H9 (cell line): Measurements from ENCODE around the gene PEDS1. TPM values are rescaled to one million over a fixed set of nuclear protein-coding genes. Genes with fewer than 3 reads are reported as not detected.

Experiments
- DNase-seq: peaks from one replicate; pipeline ENCODE4 v3.0.0-alpha.2; 2017
- H2AFZ ChIP-seq: one replicate; pipeline ENCODE4 v1.6.1; 2013; ENCODE audit warnings: mild to moderate bottlenecking, low read length, control low read depth, moderate library complexity
- H2AK5ac ChIP-seq: 2 replicates; pipeline ENCODE4 v1.6.1; 2013; ENCODE audit warnings: low read length, control low read depth, mixed read lengths; ENCODE audit not compliant: insufficient read length
- H2BK120ac ChIP-seq: one replicate; pipeline ENCODE4 v1.6.1; 2013; ENCODE audit warnings: low read depth, mild to moderate bottlenecking, low read length, control low read depth, inconsistent platforms; ENCODE audit not compliant: poor library complexity, severe bottlenecking
- H2BK12ac ChIP-seq: 2 replicates; pipeline ENCODE4 v1.6.1; 2013; ENCODE audit warnings: low read length, control low read depth, mixed read lengths, low read depth; ENCODE audit not compliant: insufficient read length
- H2BK15ac ChIP-seq: 2 replicates; pipeline ENCODE4 v1.6.1; 2013; ENCODE audit warnings: low read depth, low read length, control low read depth
- H2BK20ac ChIP-seq: one replicate; pipeline ENCODE4 v1.6.1; 2013; ENCODE audit warnings: low read depth, mild to moderate bottlenecking, low read length, control low read depth, inconsistent platforms; ENCODE audit not compliant: poor library complexity, severe bottlenecking
- H2BK5ac ChIP-seq: 2 replicates; pipeline ENCODE4 v1.6.1; 2013; ENCODE audit warnings: low read length, control low read depth, mixed read lengths; ENCODE audit not compliant: insufficient read length
- H3K14ac ChIP-seq: 2 replicates; pipeline ENCODE4 v1.6.1; 2013; ENCODE audit warnings: low read length, control low read depth; ENCODE audit not compliant: insufficient read depth
- H3K18ac ChIP-seq: 2 replicates; pipeline ENCODE4 v1.6.1; 2013; ENCODE audit warnings: low read depth, mild to moderate bottlenecking, mixed read lengths, low read length, control low read depth; ENCODE audit not compliant: insufficient read length
- H3K23ac ChIP-seq: 2 replicates; pipeline ENCODE4 v1.6.1; 2013; ENCODE audit warnings: low read length, control low read depth, mixed read lengths, low read depth; ENCODE audit not compliant: insufficient read length
- H3K23me2 ChIP-seq: 2 replicates; pipeline ENCODE4 v1.6.1; 2013; ENCODE audit warnings: low read depth, mild to moderate bottlenecking, mixed read lengths, low read length, control low read depth; ENCODE audit not compliant: insufficient read length, poor library complexity, severe bottlenecking
- H3K27ac ChIP-seq: 2 replicates; pipeline ENCODE4 v1.5.1; 2013; ENCODE audit warnings: low read length, control low read depth, mixed read lengths, low read depth; ENCODE audit not compliant: insufficient read length
- H3K27me3 ChIP-seq: 2 replicates; pipeline ENCODE4 v1.6.1; 2013; ENCODE audit warnings: low read length, control low read depth, inconsistent platforms; ENCODE audit not compliant: insufficient read depth
- H3K4ac ChIP-seq: 2 replicates; pipeline ENCODE4 v1.6.1; 2013; ENCODE audit warnings: low read depth, mild to moderate bottlenecking, control low read depth, inconsistent platforms, low read length, moderate library complexity
- H3K4me1 ChIP-seq: 2 replicates; pipeline ENCODE4 v1.6.1; 2013; ENCODE audit warnings: low read length, control low read depth, inconsistent platforms; ENCODE audit not compliant: insufficient read depth
- H3K4me2 ChIP-seq: 2 replicates; pipeline ENCODE4 v1.6.1; 2013; ENCODE audit warnings: low read length, control low read depth, mixed read lengths; ENCODE audit not compliant: insufficient read length, insufficient read depth
- H3K56ac ChIP-seq: 2 replicates; pipeline ENCODE4 v1.6.1; 2013; ENCODE audit warnings: low read depth, mild to moderate bottlenecking, mixed read lengths, low read length, control low read depth; ENCODE audit not compliant: insufficient read length
- H3K79me1 ChIP-seq: 2 replicates; pipeline ENCODE4 v1.6.1; 2013; ENCODE audit warnings: low read depth, mild to moderate bottlenecking, moderate library complexity, low read length, control low read depth, inconsistent platforms; ENCODE audit not compliant: insufficient read depth, poor library complexity, severe bottlenecking
- H3K79me2 ChIP-seq: 2 replicates; pipeline ENCODE4 v1.6.1; 2013; ENCODE audit warnings: low read length, control low read depth, inconsistent platforms; ENCODE audit not compliant: insufficient read depth
- H3K9ac ChIP-seq: 2 replicates; pipeline ENCODE4 v1.6.1; 2013; ENCODE audit warnings: low read length, control low read depth, mixed read lengths; ENCODE audit not compliant: insufficient read length; ENCODE audit errors: extremely low read depth
- H3K9me3 ChIP-seq: one replicate; pipeline ENCODE4 v1.6.1; 2013; ENCODE audit warnings: low read depth, low read length, inconsistent platforms; ENCODE audit not compliant: control insufficient read depth
- H3T11ph ChIP-seq: one replicate; pipeline ENCODE4 v1.6.1; 2013; ENCODE audit warnings: mild to moderate bottlenecking, low read length, control low read depth, inconsistent platforms
- H4K20me1 ChIP-seq: one replicate; pipeline ENCODE4 v1.6.1; 2013; ENCODE audit not compliant: control insufficient read depth, insufficient read length, insufficient read depth
- H4K5ac ChIP-seq: 2 replicates; pipeline ENCODE4 v1.6.1; 2013; ENCODE audit warnings: low read depth, mild to moderate bottlenecking, mixed read lengths, low read length, control low read depth; ENCODE audit not compliant: insufficient read length
- H4K8ac ChIP-seq: replicated peaks from 2 replicates; pipeline ENCODE4 v1.6.1; 2013; ENCODE audit warnings: low read length, control low read depth, mixed read lengths, low read depth; ENCODE audit not compliant: insufficient read length
- H4K91ac ChIP-seq: 2 replicates; pipeline ENCODE4 v1.6.1; 2013; ENCODE audit warnings: low read depth, mild to moderate bottlenecking, moderate library complexity, mixed read lengths, low read length, control low read depth; ENCODE audit not compliant: insufficient read length
- H3K27ac Mint-ChIP-seq, 3 experiments: 2 replicates in 2 of 3; 3 replicates in 1 of 3; pipeline ENCODE4 v1.8.0; 2020 to 2021; ENCODE audit warnings: mixed read lengths in 3 of 3, mild to moderate bottlenecking in 1 of 3, moderate library complexity in 1 of 3
- H3K27me3 Mint-ChIP-seq: 2 replicates; pipeline ENCODE4 v1.8.0; 2021; ENCODE audit warnings: low read depth, mild to moderate bottlenecking, moderate library complexity, mixed read lengths
- H3K36me3 Mint-ChIP-seq, 3 experiments: 2 replicates in 2 of 3; 3 replicates in 1 of 3; pipeline ENCODE4 v1.8.0; 2020 to 2021; ENCODE audit warnings: low read depth in 3 of 3, mixed read lengths in 3 of 3; ENCODE audit not compliant: insufficient read depth in 1 of 3
- H3K4me1 Mint-ChIP-seq, 2 experiments: 2 replicates each; pipeline ENCODE4 v1.8.0; 2020; ENCODE audit warnings: mixed read lengths in 2 of 2
- H3K4me3 Mint-ChIP-seq, 2 experiments: 2 replicates in 1 of 2; 3 replicates in 1 of 2; pipeline ENCODE4 v1.8.0; 2020 to 2021; ENCODE audit warnings: mild to moderate bottlenecking in 2 of 2, mixed read lengths in 2 of 2, moderate library complexity in 1 of 2
- H3K9me3 Mint-ChIP-seq, 2 experiments: 2 replicates in 1 of 2; 3 replicates in 1 of 2; pipeline ENCODE4 v1.8.0; 2020; ENCODE audit warnings: mild to moderate bottlenecking in 2 of 2, mixed read lengths in 2 of 2, moderate library complexity in 1 of 2
- CTCF ChIP-seq: fragments of 200-600 bp; sonication (generic); conservative IDR thresholded peaks from 3 replicates; pipeline ENCODE4 v1.8.0; 2021; ENCODE audit warnings: antibody characterized with exemption, mild to moderate bottlenecking
- WGBS: extraction: QIAGEN DNeasy Blood & Tissue Kit; methylation state at CpG from one replicate; pipeline ENCODE4 v1.1.7; 2013; ENCODE audit warnings: missing lambda C conversion rate, low lambda C conversion rate, mixed read lengths; ENCODE audit not compliant: insufficient read length; ENCODE audit errors: extremely low coverage; 5-methylcytosine and 5-hydroxymethylcytosine counted together
- total RNA-seq: library from RNA; stranded (reverse); gene quantifications from 2 replicates; pipeline ENCODE4 v1.2.1, GENCODE V29; 2021

PEDS1 gene
- total RNA-seq, 1 experiment from 2014 or later = 29.3 TPM

GRCh38 chr20:50188287-50188688 is 34.8 kb upstream of the PEDS1 start:
- H2BK20ac ChIP-seq = no peak overlapping the region
- no peak overlapping the region for H2BK12ac ChIP-seq
- no peak overlapping the region for H3K18ac ChIP-seq
- H3K23ac ChIP-seq = no peak overlapping the region
- H3K27me3 Mint-ChIP-seq = peaks cover 11% of the 10 kb centered on the region
- no peak overlapping the region for H3K4me2 ChIP-seq
- no peak overlapping the region for H2AFZ ChIP-seq
- no CpG with 5 or more reads among the region's 6 CpGs for WGBS
- H3K79me1 ChIP-seq = no peaks in the 10 kb centered on the region
- H2BK5ac ChIP-seq = no peak overlapping the region
- TF ChIP-seq CTCF = no peak
- H2BK15ac ChIP-seq = no peak overlapping the region
- H4K20me1 ChIP-seq = peaks cover under 1% of the 10 kb centered on the region
- no peak overlapping the region for H3K4ac ChIP-seq
- no peaks in the 10 kb centered on the region for H3K9me3 ChIP-seq
- no peak overlapping the region; a peak in 1 of 7 replicates for H3K27ac Mint-ChIP-seq
- no peak overlapping the region for H4K5ac ChIP-seq
- H4K91ac ChIP-seq = no peak overlapping the region
- peaks cover 5% of the 10 kb centered on the region for H3K23me2 ChIP-seq
- H3K4me3 Mint-ChIP-seq = peak overlapping the region in 1 of 2 experiments; percentile 31; a peak in 2 of 5 replicates
- H3K4me1 Mint-ChIP-seq = peaks cover 25 to 39% of the 10 kb centered on the region in 2 experiments
- H3K27ac ChIP-seq = no peak overlapping the region
- no peak overlapping the region for H3K14ac ChIP-seq
- no peak overlapping the region for H2AK5ac ChIP-seq
- H3K79me2 ChIP-seq = peaks cover 1% of the 10 kb centered on the region; the same call in 1 of the 2 replicates
- no peak overlapping the region for H4K8ac ChIP-seq
- H3K9me3 Mint-ChIP-seq = no peaks in the 10 kb centered on the region; a peak in 3 of 5 replicates
- H3K9ac ChIP-seq = no peak overlapping the region
- H3K56ac ChIP-seq = no peak overlapping the region
- DNase-seq = no peak
- no peaks in the 10 kb centered on the region for H3K27me3 ChIP-seq
- no peak overlapping the region for H3T11ph ChIP-seq
- H3K36me3 Mint-ChIP-seq = peaks cover 0 to 5% (median 0%) of the 10 kb centered on the region in 3 experiments; a peak in 2 of 7 replicates
- H2BK120ac ChIP-seq = no peak overlapping the region
- H3K4me1 ChIP-seq = no peaks in the 10 kb centered on the region; the same call in 1 of the 2 replicates
